GM23248 (cell line): ENCODE results near the gene CEACAM21. TPM values are rescaled to one million over a fixed set of nuclear protein-coding genes. Genes with fewer than 3 reads are reported as not detected.

Source experiments
- DNase-seq: peaks from one replicate; pipeline ENCODE4 v3.0.0-alpha.2; 2015
- H2AFZ ChIP-seq: fragments of 200-600 bp; sonication (generic); 2 replicates; pipeline ENCODE4 v1.6.1; 2016; ENCODE audit warnings: antibody characterized with exemption
- H3F3A ChIP-seq: fragments of 200-600 bp; sonication (generic); 2 replicates; pipeline ENCODE4 v1.6.1; 2016; ENCODE audit warnings: mild to moderate bottlenecking, antibody characterized with exemption, mixed run types; ENCODE audit not compliant: insufficient read depth
- H3K27ac ChIP-seq: fragments of 200-600 bp; sonication (generic); 2 replicates; pipeline ENCODE4 v1.5.1; 2016; ENCODE audit warnings: mild to moderate bottlenecking
- H3K27me3 ChIP-seq: fragments of 200-600 bp; sonication (generic); replicated peaks from 2 replicates; pipeline ENCODE4 v1.6.1; 2016; ENCODE audit warnings: mild to moderate bottlenecking; ENCODE audit not compliant: insufficient read depth
- H3K36me3 ChIP-seq: fragments of 200-600 bp; sonication (generic); 2 replicates; pipeline ENCODE4 v1.6.1; 2016; ENCODE audit warnings: low read depth, mild to moderate bottlenecking
- H3K4me1 ChIP-seq: fragments of 200-600 bp; sonication (generic); 2 replicates; pipeline ENCODE4 v1.6.1; 2016; ENCODE audit warnings: mild to moderate bottlenecking; ENCODE audit not compliant: insufficient read depth
- H3K4me2 ChIP-seq: fragments of 200-600 bp; sonication (generic); one replicate; pipeline ENCODE4 v1.6.1; 2016; ENCODE audit warnings: mild to moderate bottlenecking; ENCODE audit not compliant: unreplicated experiment
- H3K4me3 ChIP-seq: fragments of 200-600 bp; sonication (generic); 2 replicates; pipeline ENCODE4 v1.5.1; 2016; ENCODE audit warnings: mild to moderate bottlenecking
- H3K79me2 ChIP-seq: fragments of 200-600 bp; sonication (generic); 2 replicates; pipeline ENCODE4 v1.6.1; 2016; ENCODE audit warnings: mild to moderate bottlenecking; ENCODE audit not compliant: insufficient read depth
- H3K9ac ChIP-seq: fragments of 200-600 bp; sonication (generic); 2 replicates; pipeline ENCODE4 v1.6.1; 2016; ENCODE audit warnings: mild to moderate bottlenecking
- H3K9me2 ChIP-seq: fragments of 200-600 bp; sonication (generic); 2 replicates; pipeline ENCODE4 v1.6.1; 2016; ENCODE audit warnings: mixed run types, mild to moderate bottlenecking, moderate library complexity; ENCODE audit not compliant: insufficient read depth
- H3K9me3 ChIP-seq: fragments of 200-600 bp; sonication (generic); one replicate; pipeline ENCODE4 v1.6.1; 2017; ENCODE audit warnings: low read depth
- H4K20me1 ChIP-seq: fragments of 200-600 bp; sonication (generic); 2 replicates; pipeline ENCODE4 v1.6.0; 2016; ENCODE audit not compliant: insufficient read depth
- EZH2 ChIP-seq: fragments of 200-600 bp; sonication (generic); IDR thresholded peaks from 2 replicates; pipeline ENCODE4 v1.6.1; 2018; ENCODE audit warnings: antibody characterized with exemption, mild to moderate bottlenecking; ENCODE audit not compliant: insufficient read depth, poor library complexity, severe bottlenecking
- EZH2phosphoT487 ChIP-seq: fragments of 200-600 bp; sonication (generic); IDR thresholded peaks from 2 replicates; pipeline ENCODE4 v1.6.1; 2018; ENCODE audit warnings: antibody characterized with exemption, moderate library complexity, mild to moderate bottlenecking, low read depth; ENCODE audit not compliant: insufficient read depth
- WGBS, 2 experiments: methylation state at CpG; one replicate each; pipeline ENCODE4 v1.1.6; 2015 to 2017; ENCODE audit warnings: low lambda C conversion rate in 2 of 2, low coverage in 1 of 2; ENCODE audit errors: missing lambda C conversion rate in 2 of 2; 5-methylcytosine and 5-hydroxymethylcytosine counted together
- in situ Hi-C: fragments of 300-500 bp; cut with MboI; formaldehyde crosslinking; loops from 2 replicates; pipeline ENCODE4 v1.15.0; 2020
- polyA plus RNA-seq: library from polyadenylated mRNA; unstranded; fragments of >200 nt; fragmentation: Nextera tagmentation; extraction: Ambion mirVana; gene quantifications from 2 replicates; pipeline ENCODE4 v1.2.1, GENCODE V29; 2016
- total RNA-seq: library from RNA; depleted of rRNA; stranded (reverse); fragments of >200 nt; shearing (Covaris generic); gene quantifications from 2 replicates; pipeline ENCODE4 v1.2.3, GENCODE V29; 2014

The CEACAM21 gene
- total and polyA plus RNA-seq, 2 experiments from 2014 or later, result not detected

- Histone ChIP-seq H3K9me2 (no peaks in the 10 kb centered on the region), H3K4me2 (no peak overlapping the region), H2AFZ (no peak overlapping the region), H3K79me2 (no peaks in the 10 kb centered on the region), H3F3A (no peaks in the 10 kb centered on the region), H3K4me3 (no peak overlapping the region), H3K36me3 (no peaks in the 10 kb centered on the region), H4K20me1 (no peaks in the 10 kb centered on the region), H3K4me1 (no peaks in the 10 kb centered on the region), H3K27me3 (no peaks in the 10 kb centered on the region; the same call in 1 of the 2 replicates), H3K27ac (no peak overlapping the region), H3K9ac (no peak overlapping the region), H3K9me3 (no peaks in the 10 kb centered on the region)
- no peak for DNase-seq
- TF ChIP-seq EZH2phosphoT487, result no peak
- no peak for TF ChIP-seq EZH2
- in situ Hi-C loops, result no loop called here
- 17 to 19% methylated on average over 6 of the region's 6 CpGs for whole genome bisulfite sequencing, 2 experiments
Measured at GRCh38 chr19:41599175-41599966, 23.4 kb downstream of the CEACAM21 start.

GRCh38 chr19:41601771-41602170, 25.8 kb downstream of the CEACAM21 start:
- no peak overlapping the region for H3K4me2 ChIP-seq
- no peaks in the 10 kb centered on the region for H3F3A ChIP-seq
- H4K20me1 ChIP-seq, result no peaks in the 10 kb centered on the region
- H3K27ac ChIP-seq, result no peak overlapping the region
- H3K36me3 ChIP-seq, result no peaks in the 10 kb centered on the region
- no peaks in the 10 kb centered on the region for H3K9me3 ChIP-seq
- in situ Hi-C loops, result no loop called here
- no peaks in the 10 kb centered on the region for H3K9me2 ChIP-seq
- no peaks in the 10 kb centered on the region; the same call in none of the 2 replicates for H3K27me3 ChIP-seq
- no peak for TF ChIP-seq EZH2phosphoT487
- no peak for TF ChIP-seq EZH2
- 0 to 5% methylated on average over 4 of the region's 4 CpGs for WGBS, 2 experiments
- H3K9ac ChIP-seq, result no peak overlapping the region
- H3K4me3 ChIP-seq, result no peak overlapping the region
- no peaks in the 10 kb centered on the region for H3K4me1 ChIP-seq
- no peaks in the 10 kb centered on the region for H3K79me2 ChIP-seq
- DNase-seq, result no peak
- H2AFZ ChIP-seq, result no peak overlapping the region

DNA sequence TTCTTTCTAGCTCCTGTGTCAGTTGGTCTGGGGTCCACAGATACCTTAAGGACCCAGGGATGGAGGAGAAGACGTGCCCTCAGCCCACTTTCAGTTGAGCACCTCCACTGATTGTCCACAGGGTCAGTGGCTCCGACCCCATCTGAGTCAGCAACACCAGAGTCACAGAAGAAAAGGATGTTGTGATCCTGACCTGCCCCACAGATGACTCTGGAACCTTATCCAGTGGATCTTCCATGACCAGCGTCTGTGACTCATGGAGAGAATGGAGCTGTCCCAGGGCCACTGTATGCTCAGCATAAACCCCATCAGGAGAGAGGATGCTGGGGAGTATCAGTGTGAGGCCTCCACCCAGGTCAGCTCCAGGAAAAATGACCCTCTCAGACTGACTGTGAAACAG, 28.9 kb downstream of the CEACAM21 start:
- H3K27me3 ChIP-seq, result peaks cover 5% of the 10 kb centered on the region
- no peaks in the 10 kb centered on the region for H4K20me1 ChIP-seq
- TF ChIP-seq EZH2phosphoT487 (no peak), EZH2 (no peak)
- no peaks in the 10 kb centered on the region for H3K4me1 ChIP-seq
- DNase-seq, result no peak
- H3K9ac ChIP-seq, result no peak overlapping the region
- H3K27ac ChIP-seq, result no peak overlapping the region
- 0 to 5% methylated on average over 3 of the region's 3 CpGs for WGBS, 2 experiments
- no peaks in the 10 kb centered on the region for H3K36me3 ChIP-seq
- H3K9me2 ChIP-seq, result no peaks in the 10 kb centered on the region
- no peak overlapping the region for H3K4me3 ChIP-seq
- H3K4me2 ChIP-seq, result no peak overlapping the region
- H3K9me3 ChIP-seq, result no peaks in the 10 kb centered on the region
- H3K79me2 ChIP-seq, result no peaks in the 10 kb centered on the region
- no peak overlapping the region for H2AFZ ChIP-seq
- H3F3A ChIP-seq, result no peaks in the 10 kb centered on the region
- in situ Hi-C loops, result no loop called here

DNA sequence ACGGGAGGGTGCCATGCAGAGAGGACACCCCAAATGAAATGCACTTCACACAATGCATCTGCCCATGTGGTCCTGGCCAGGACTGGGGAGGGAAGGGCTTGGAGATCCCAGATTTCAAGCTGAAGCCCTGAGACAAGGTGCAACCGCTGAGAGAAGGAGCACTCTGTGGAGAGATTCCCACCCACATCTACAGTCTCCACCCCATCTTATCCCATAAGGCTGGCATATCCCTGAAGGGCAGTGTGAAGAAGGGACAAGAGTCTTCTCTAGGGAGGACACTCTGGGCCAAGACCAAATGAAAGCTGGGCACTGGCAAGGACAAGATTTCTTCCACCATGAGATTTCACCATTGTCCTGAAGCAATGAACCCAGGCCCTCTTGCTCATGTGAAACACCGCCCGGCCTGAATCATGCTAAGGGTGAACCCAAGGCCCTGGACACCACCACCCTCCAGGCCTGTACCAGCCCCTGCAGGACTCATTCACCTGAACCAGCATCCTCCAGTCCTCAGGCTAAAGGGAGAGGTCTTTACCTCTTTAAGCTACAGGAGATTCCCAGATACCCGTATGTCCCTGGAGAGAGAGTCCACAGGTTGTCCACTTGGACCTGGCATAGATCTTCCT, 30.4 kb downstream of the CEACAM21 start:
- Histone ChIP-seq H3K36me3 (no peaks in the 10 kb centered on the region), H3K27me3 (peaks cover 13% of the 10 kb centered on the region), H2AFZ (no peak overlapping the region), H3K9me3 (no peaks in the 10 kb centered on the region), H3K9ac (no peak overlapping the region), H3F3A (no peaks in the 10 kb centered on the region), H3K4me3 (no peak overlapping the region), H3K4me2 (no peak overlapping the region), H3K4me1 (no peaks in the 10 kb centered on the region), H3K79me2 (no peaks in the 10 kb centered on the region), H4K20me1 (no peaks in the 10 kb centered on the region), H3K9me2 (no peaks in the 10 kb centered on the region), H3K27ac (no peak overlapping the region)
- TF ChIP-seq EZH2 (no peak), EZH2phosphoT487 (no peak)
- in situ Hi-C loops, result no loop called here
- no peak for DNase-seq
- 24 to 32% methylated on average over 5 of the region's 5 CpGs for WGBS, 2 experiments
